Natural killer cell (primary cell): ENCODE measurements around the gene IRGQ. TPM values are rescaled to one million over a fixed set of nuclear protein-coding genes. Genes with fewer than 3 reads are reported as not detected.
"Not testable (repeated sequence)": the region's sequence is repeated elsewhere in the genome, so short reads cannot be mapped to it uniquely, and the experiment has no call there.

Experiments used
- ATAC-seq, 3 donors: fragments of 150-1000 bp in 2 of 3; fragments of 200-7000 bp in 1 of 3; cut with Tn5 transposase; 1 replicate in 1 of 3; 2 replicates in 2 of 3; pipeline ENCODE4 v1.10.0; 2021; ENCODE audit warnings: mild to moderate bottlenecking in 2 of 3, moderate library complexity in 2 of 3
- DNase-seq, 2 donors: peaks; one replicate each; pipeline versions ENCODE4 v3.0.0 to v3.0.0-alpha.2; 2013 to 2021; ENCODE audit warnings: mixed read lengths in 1 of 2
- H3K27ac ChIP-seq: one replicate; pipeline ENCODE4 v1.5.1; 2013; ENCODE audit warnings: mild to moderate bottlenecking, low read length
- H3K27me3 ChIP-seq: one replicate; pipeline ENCODE4 v1.6.1; 2013; ENCODE audit warnings: low read length; ENCODE audit not compliant: control insufficient read depth, insufficient read depth
- H3K36me3 ChIP-seq: one replicate; pipeline ENCODE4 v1.6.1; 2013; ENCODE audit warnings: low read length; ENCODE audit not compliant: control insufficient read depth, insufficient read depth
- H3K4me1 ChIP-seq: one replicate; pipeline ENCODE4 v1.6.1; 2013; ENCODE audit warnings: low read length; ENCODE audit not compliant: control insufficient read depth, insufficient read depth
- H3K4me3 ChIP-seq: one replicate; pipeline ENCODE4 v1.5.1; 2013; ENCODE audit warnings: low read length
- H3K9me3 ChIP-seq: one replicate; pipeline ENCODE4 v1.6.1; 2013; ENCODE audit warnings: low read length; ENCODE audit not compliant: control insufficient read depth, insufficient read depth
- H3K27ac Mint-ChIP-seq, 2 donors: one replicate each; pipeline ENCODE4 v1.8.0; 2022; ENCODE audit warnings: mild to moderate bottlenecking in 2 of 2, mixed read lengths in 2 of 2, moderate library complexity in 1 of 2
- H3K27me3 Mint-ChIP-seq, 2 donors: one replicate each; pipeline ENCODE4 v1.8.0; 2022; ENCODE audit warnings: low read depth in 2 of 2, mixed read lengths in 2 of 2
- H3K36me3 Mint-ChIP-seq: one replicate; pipeline ENCODE4 v1.8.0; 2022; ENCODE audit warnings: mixed read lengths
- H3K4me1 Mint-ChIP-seq, 2 donors: one replicate each; pipeline ENCODE4 v1.8.0; 2022; ENCODE audit warnings: mixed read lengths in 2 of 2
- H3K4me3 Mint-ChIP-seq: one replicate; pipeline ENCODE4 v1.8.0; 2022; ENCODE audit warnings: mild to moderate bottlenecking, moderate library complexity, mixed read lengths
- H3K9me3 Mint-ChIP-seq, 2 donors: one replicate each; pipeline ENCODE4 v1.8.0; 2022; ENCODE audit warnings: mixed read lengths in 2 of 2
- CTCF ChIP-seq: fragments of 200-600 bp; IDR thresholded peaks from one replicate; pipeline ENCODE4 v1.8.0; 2022; ENCODE audit warnings: antibody characterized with exemption
- WGBS: methylation state at CpG from one replicate; pipeline ENCODE4 v1.1.7; 2013; ENCODE audit warnings: missing lambda C conversion rate; ENCODE audit not compliant: insufficient coverage; 5-methylcytosine and 5-hydroxymethylcytosine counted together
- intact Hi-C: fragments of 100-400 bp; cut with micrococcal nuclease; formaldehyde crosslinking; loops from one replicate; pipeline ENCODE4 v1.14.2; 2022
- total RNA-seq, 4 donors: library from RNA; stranded (reverse); fragments of 120-200 nt in 1 of 4; gene quantifications; one replicate each; pipeline versions ENCODE4 v1.2.3 to v1.2.4, GENCODE V29; 2013 to 2022

Gene IRGQ
- total RNA-seq, 3 donors from 2014 or later (not counting 1 experiment from before 2014, with no cell fraction given), result 28.5 to 43.7 (median 32.2) TPM

- peaks cover 8 to 19% of the 10 kb centered on the region in 2 donors for H3K4me1 Mint-ChIP-seq
- H3K27me3 Mint-ChIP-seq, result peaks cover 36 to 38% of the 10 kb centered on the region in 2 donors
- no peaks in the 10 kb centered on the region for H3K36me3 ChIP-seq
- H3K27ac ChIP-seq, result no peak overlapping the region
- H3K9me3 Mint-ChIP-seq, result no peaks in the 10 kb centered on the region
- H3K27me3 ChIP-seq, result peaks cover 22% of the 10 kb centered on the region
- intact Hi-C loops, result no loop called here
- DNase-seq (no peak), ATAC-seq (no peak)
- H3K36me3 Mint-ChIP-seq, result no peaks in the 10 kb centered on the region
- H3K4me3 ChIP-seq, result no peak overlapping the region
- H3K9me3 ChIP-seq, result no peaks in the 10 kb centered on the region
- H3K4me1 ChIP-seq, result peaks cover 15% of the 10 kb centered on the region
- no peak for TF ChIP-seq CTCF
- 86% methylated on average over 12 of the region's 14 CpGs for WGBS
- no peak overlapping the region for H3K4me3 Mint-ChIP-seq
- no peak overlapping the region for H3K27ac Mint-ChIP-seq
These were observed 40.3 kb upstream of the IRGQ start for GRCh38 chr19:43636121-43636683.

GRCh38 chr19:43635561-43635940, 39.6 kb upstream of the IRGQ start:
- H3K9me3 ChIP-seq, H3K4me3 ChIP-seq, H3K4me3 Mint-ChIP-seq, H3K36me3 ChIP-seq, ATAC-seq, H3K9me3 Mint-ChIP-seq, H3K36me3 Mint-ChIP-seq, DNase-seq, H3K27ac Mint-ChIP-seq, intact Hi-C loops, H3K27ac ChIP-seq: not testable (repeated sequence)
- Histone ChIP-seq H3K4me1 (peaks cover 14% of the 10 kb centered on the region), H3K27me3 (peaks cover 20% of the 10 kb centered on the region)
- Mint-ChIP-seq H3K27me3 (peaks cover 34 to 35% of the 10 kb centered on the region in 2 donors), H3K4me1 (peaks cover 8 to 17% of the 10 kb centered on the region in 2 donors)
- 75% methylated on average over 2 of the region's 2 CpGs for WGBS

- H3K36me3 Mint-ChIP-seq, result no peaks in the 10 kb centered on the region
- no peak overlapping the region for H3K4me3 Mint-ChIP-seq
- Histone ChIP-seq H3K27me3 (peaks cover 15% of the 10 kb centered on the region), H3K4me3 (no peak overlapping the region), H3K27ac (no peak overlapping the region), H3K9me3 (no peaks in the 10 kb centered on the region), H3K4me1 (peaks cover 9% of the 10 kb centered on the region), H3K36me3 (no peaks in the 10 kb centered on the region)
- TF ChIP-seq CTCF, result no peak
- 31% methylated on average over 17 of the region's 17 CpGs for WGBS
- no peak overlapping the region for H3K27ac Mint-ChIP-seq
- no peak for ATAC-seq
- no peaks in the 10 kb centered on the region for H3K9me3 Mint-ChIP-seq
- peaks cover 31 to 34% of the 10 kb centered on the region in 2 donors for H3K27me3 Mint-ChIP-seq
- intact Hi-C loops, result no loop called here
- peaks cover 8 to 12% of the 10 kb centered on the region in 2 donors for H3K4me1 Mint-ChIP-seq
- DNase-seq, result no peak
These were observed 39.1 kb upstream of the IRGQ start for GRCh38 chr19:43634872-43635560.

- no peaks in the 10 kb centered on the region for H3K36me3 Mint-ChIP-seq
- no peak overlapping the region for H3K4me3 Mint-ChIP-seq
- ATAC-seq (no peak), DNase-seq (no peak)
- H3K4me1 ChIP-seq, result peaks cover 7% of the 10 kb centered on the region
- intact Hi-C loops, result no loop called here
- H3K27ac ChIP-seq, result no peak overlapping the region
- H3K27me3 ChIP-seq, result peaks cover 13% of the 10 kb centered on the region
- no peak overlapping the region for H3K27ac Mint-ChIP-seq
- peaks cover 8 to 10% of the 10 kb centered on the region in 2 donors for H3K4me1 Mint-ChIP-seq
- no peaks in the 10 kb centered on the region for H3K9me3 Mint-ChIP-seq
- peaks cover 29 to 34% of the 10 kb centered on the region in 2 donors for H3K27me3 Mint-ChIP-seq
- no peaks in the 10 kb centered on the region for H3K9me3 ChIP-seq
- TF ChIP-seq CTCF, result no peak
- WGBS, result 50% methylated on average over 4 of the region's 5 CpGs
- no peaks in the 10 kb centered on the region for H3K36me3 ChIP-seq
- H3K4me3 ChIP-seq, result no peak overlapping the region
These were observed 38.6 kb upstream of the IRGQ start for GRCh38 chr19:43634506-43634871.
